Measurements from ENCODE around the gene PALS1. TPM values are rescaled to one million over a fixed set of nuclear protein-coding genes. Genes with fewer than 3 reads are reported as not detected.

PALS1 gene
- total and polyA plus RNA-seq, 2 experiments from 2014 or later, result 9.1 to 26.7 TPM

DNA sequence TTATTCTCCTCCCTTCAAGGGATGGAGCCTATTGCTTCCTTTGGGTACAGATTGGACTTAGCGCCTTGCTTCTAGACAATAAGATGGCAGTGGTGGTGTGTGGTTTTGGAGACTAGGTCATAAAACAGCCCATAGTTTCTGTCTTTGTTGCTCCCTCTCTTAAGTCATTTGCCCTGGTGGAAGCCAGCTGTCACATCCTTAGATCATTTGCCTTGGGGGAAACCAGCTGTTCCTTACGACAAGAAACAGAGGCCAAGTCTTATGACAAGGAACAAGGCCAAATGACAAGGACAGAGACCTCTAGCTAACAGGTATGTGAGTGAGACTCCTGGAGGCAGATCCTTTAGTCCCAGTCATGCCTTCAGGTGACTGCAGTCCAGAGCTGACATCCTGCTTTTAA is 9.2 kb upstream of the PALS1 start:
- no peaks in the 10 kb centered on the region for H3K27me3 ChIP-seq (ENCODE audit: insufficient read depth)
- no peaks in the 10 kb centered on the region for H3K9me2 ChIP-seq (ENCODE audit: insufficient read depth)
- no peaks in the 10 kb centered on the region for H3K4me1 Mint-ChIP-seq
- DNase-seq (ENCODE audit: low spot score), result no peak
- no peak for TF ChIP-seq CREB1 (CRISPR knock-in tag; IDR thresholded peaks at IDR 0.05; ENCODE audit: low read depth)
- no peaks in the 10 kb centered on the region for H3K36me3 ChIP-seq (ENCODE audit: insufficient read depth)
- H3K27ac ChIP-seq (ENCODE audit: low read depth), result no peak overlapping the region
- H2AFZ ChIP-seq, result no peak overlapping the region
- H4K20me1 ChIP-seq (replicated peaks; ENCODE audit: insufficient read depth), result no peaks in the 10 kb centered on the region
- H3K27me3 Mint-ChIP-seq (ENCODE audit: insufficient read depth, low read depth, poor library complexity), result no peaks in the 10 kb centered on the region
- ATAC-seq, result no peak
- no peaks in the 10 kb centered on the region for H3K36me3 Mint-ChIP-seq (ENCODE audit: low read depth)
- no peak overlapping the region for H3K27ac Mint-ChIP-seq
- H3F3A ChIP-seq (replicated peaks; ENCODE audit: low read depth), result no peaks in the 10 kb centered on the region
- H3K79me2 ChIP-seq (replicated peaks; ENCODE audit: insufficient read depth), result no peaks in the 10 kb centered on the region
- H3K4me1 ChIP-seq (ENCODE audit: insufficient read depth), result no peaks in the 10 kb centered on the region
- no peak overlapping the region for H3K4me3 Mint-ChIP-seq
- H3K9me3 Mint-ChIP-seq, result no peaks in the 10 kb centered on the region
- no peak overlapping the region for H3K4me2 ChIP-seq
- no peak overlapping the region for H3K4me3 ChIP-seq

DNA sequence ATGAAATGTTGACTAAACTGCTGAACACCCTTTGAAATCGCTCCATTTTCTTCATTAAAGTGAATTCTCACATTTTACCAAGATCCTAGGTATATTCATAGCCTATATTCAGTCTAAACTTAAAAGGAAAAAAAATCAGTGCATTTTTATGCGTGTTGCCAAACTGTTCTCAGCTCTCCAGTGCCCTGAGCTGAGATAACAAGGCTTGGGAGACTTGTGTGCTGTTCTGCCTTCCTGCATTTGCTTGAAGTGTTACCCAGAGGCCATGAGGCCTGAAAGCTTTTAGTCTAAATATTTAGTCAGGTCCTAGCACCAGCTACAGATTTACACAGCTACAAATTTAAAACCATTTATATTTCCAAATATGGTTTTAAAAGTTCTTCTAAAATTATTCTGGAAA is 8.6 kb upstream of the PALS1 start:
- no peak overlapping the region for H3K27ac ChIP-seq (ENCODE audit: low read depth)
- no peak for TF ChIP-seq JUNB (IDR thresholded peaks at IDR 0.05; ENCODE audit: unreplicated experiment)
- TF ChIP-seq ZNF331 (CRISPR knock-in tag; IDR thresholded peaks at IDR 0.05; ENCODE audit: low read depth), result no peak
- TF ChIP-seq, protein P1, sequence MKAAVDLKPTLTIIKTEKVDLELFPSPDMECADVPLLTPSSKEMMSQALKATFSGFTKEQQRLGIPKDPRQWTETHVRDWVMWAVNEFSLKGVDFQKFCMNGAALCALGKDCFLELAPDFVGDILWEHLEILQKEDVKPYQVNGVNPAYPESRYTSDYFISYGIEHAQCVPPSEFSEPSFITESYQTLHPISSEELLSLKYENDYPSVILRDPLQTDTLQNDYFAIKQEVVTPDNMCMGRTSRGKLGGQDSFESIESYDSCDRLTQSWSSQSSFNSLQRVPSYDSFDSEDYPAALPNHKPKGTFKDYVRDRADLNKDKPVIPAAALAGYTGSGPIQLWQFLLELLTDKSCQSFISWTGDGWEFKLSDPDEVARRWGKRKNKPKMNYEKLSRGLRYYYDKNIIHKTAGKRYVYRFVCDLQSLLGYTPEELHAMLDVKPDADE (IDR thresholded peaks at IDR 0.05), result no peak
- TF ChIP-seq POLR2AphosphoS5 (IDR thresholded peaks at IDR 0.05; ENCODE audit: low read depth), result no peak
- no peak for TF ChIP-seq STAT1 (IDR thresholded peaks at IDR 0.05; ENCODE audit: unreplicated experiment)
- no peak for TF ChIP-seq EZH2 (IDR thresholded peaks at IDR 0.05; ENCODE audit: low read depth, unreplicated experiment)
- no peak for TF ChIP-seq CREB1 (CRISPR knock-in tag; IDR thresholded peaks at IDR 0.05; ENCODE audit: low read depth)
- TF ChIP-seq NANOG (IDR thresholded peaks at IDR 0.05; ENCODE audit: borderline replicate concordance), result no peak
- TF ChIP-seq, protein P2, sequence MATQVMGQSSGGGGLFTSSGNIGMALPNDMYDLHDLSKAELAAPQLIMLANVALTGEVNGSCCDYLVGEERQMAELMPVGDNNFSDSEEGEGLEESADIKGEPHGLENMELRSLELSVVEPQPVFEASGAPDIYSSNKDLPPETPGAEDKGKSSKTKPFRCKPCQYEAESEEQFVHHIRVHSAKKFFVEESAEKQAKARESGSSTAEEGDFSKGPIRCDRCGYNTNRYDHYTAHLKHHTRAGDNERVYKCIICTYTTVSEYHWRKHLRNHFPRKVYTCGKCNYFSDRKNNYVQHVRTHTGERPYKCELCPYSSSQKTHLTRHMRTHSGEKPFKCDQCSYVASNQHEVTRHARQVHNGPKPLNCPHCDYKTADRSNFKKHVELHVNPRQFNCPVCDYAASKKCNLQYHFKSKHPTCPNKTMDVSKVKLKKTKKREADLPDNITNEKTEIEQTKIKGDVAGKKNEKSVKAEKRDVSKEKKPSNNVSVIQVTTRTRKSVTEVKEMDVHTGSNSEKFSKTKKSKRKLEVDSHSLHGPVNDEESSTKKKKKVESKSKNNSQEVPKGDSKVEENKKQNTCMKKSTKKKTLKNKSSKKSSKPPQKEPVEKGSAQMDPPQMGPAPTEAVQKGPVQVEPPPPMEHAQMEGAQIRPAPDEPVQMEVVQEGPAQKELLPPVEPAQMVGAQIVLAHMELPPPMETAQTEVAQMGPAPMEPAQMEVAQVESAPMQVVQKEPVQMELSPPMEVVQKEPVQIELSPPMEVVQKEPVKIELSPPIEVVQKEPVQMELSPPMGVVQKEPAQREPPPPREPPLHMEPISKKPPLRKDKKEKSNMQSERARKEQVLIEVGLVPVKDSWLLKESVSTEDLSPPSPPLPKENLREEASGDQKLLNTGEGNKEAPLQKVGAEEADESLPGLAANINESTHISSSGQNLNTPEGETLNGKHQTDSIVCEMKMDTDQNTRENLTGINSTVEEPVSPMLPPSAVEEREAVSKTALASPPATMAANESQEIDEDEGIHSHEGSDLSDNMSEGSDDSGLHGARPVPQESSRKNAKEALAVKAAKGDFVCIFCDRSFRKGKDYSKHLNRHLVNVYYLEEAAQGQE (IDR thresholded peaks at IDR 0.05; ENCODE audit: unreplicated experiment), result no peak
- TF ChIP-seq, protein P3, sequence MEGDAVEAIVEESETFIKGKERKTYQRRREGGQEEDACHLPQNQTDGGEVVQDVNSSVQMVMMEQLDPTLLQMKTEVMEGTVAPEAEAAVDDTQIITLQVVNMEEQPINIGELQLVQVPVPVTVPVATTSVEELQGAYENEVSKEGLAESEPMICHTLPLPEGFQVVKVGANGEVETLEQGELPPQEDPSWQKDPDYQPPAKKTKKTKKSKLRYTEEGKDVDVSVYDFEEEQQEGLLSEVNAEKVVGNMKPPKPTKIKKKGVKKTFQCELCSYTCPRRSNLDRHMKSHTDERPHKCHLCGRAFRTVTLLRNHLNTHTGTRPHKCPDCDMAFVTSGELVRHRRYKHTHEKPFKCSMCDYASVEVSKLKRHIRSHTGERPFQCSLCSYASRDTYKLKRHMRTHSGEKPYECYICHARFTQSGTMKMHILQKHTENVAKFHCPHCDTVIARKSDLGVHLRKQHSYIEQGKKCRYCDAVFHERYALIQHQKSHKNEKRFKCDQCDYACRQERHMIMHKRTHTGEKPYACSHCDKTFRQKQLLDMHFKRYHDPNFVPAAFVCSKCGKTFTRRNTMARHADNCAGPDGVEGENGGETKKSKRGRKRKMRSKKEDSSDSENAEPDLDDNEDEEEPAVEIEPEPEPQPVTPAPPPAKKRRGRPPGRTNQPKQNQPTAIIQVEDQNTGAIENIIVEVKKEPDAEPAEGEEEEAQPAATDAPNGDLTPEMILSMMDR (conservative IDR thresholded peaks at IDR 0.05; ENCODE audit: low read depth in 2 of 2), result no peak
- TF ChIP-seq ZNF114 (CRISPR knock-in tag; IDR thresholded peaks at IDR 0.05), result no peak
- TF ChIP-seq EZH2phosphoT487 (IDR thresholded peaks at IDR 0.05; ENCODE audit: unreplicated experiment), result no peak

More for the DNA sequence above, 8.6 kb upstream of the PALS1 start:
- ATAC-seq (no peak), DNase-seq (ENCODE audit: low spot score) (no peak)
- Histone ChIP-seq H2AFZ (no peak overlapping the region), H3K4me3 (no peak overlapping the region), H3K27me3 (ENCODE audit: insufficient read depth) (no peaks in the 10 kb centered on the region), H3K9me2 (ENCODE audit: insufficient read depth) (no peaks in the 10 kb centered on the region), H3F3A (replicated peaks; ENCODE audit: low read depth) (no peaks in the 10 kb centered on the region), H3K4me1 (ENCODE audit: insufficient read depth) (no peaks in the 10 kb centered on the region), H4K20me1 (replicated peaks; ENCODE audit: insufficient read depth) (no peaks in the 10 kb centered on the region), H3K4me2 (no peak overlapping the region), H3K79me2 (replicated peaks; ENCODE audit: insufficient read depth) (no peaks in the 10 kb centered on the region), H3K36me3 (ENCODE audit: insufficient read depth) (no peaks in the 10 kb centered on the region)
- Mint-ChIP-seq H3K9me3 (no peaks in the 10 kb centered on the region), H3K4me3 (no peak overlapping the region), H3K4me1 (no peaks in the 10 kb centered on the region), H3K27me3 (ENCODE audit: insufficient read depth, low read depth, poor library complexity) (no peaks in the 10 kb centered on the region), H3K36me3 (ENCODE audit: low read depth) (no peaks in the 10 kb centered on the region), H3K27ac (no peak overlapping the region)

Data from GM23338 (cell line).